Measurements from ENCODE around the gene RIPOR2. TPM values are rescaled to one million over a fixed set of nuclear protein-coding genes. Genes with fewer than 3 reads are reported as not detected.

The RIPOR2 gene
- total and polyA plus RNA-seq, 4 donors, result 1.6 to 10.9 (median 3.7) TPM

DNA sequence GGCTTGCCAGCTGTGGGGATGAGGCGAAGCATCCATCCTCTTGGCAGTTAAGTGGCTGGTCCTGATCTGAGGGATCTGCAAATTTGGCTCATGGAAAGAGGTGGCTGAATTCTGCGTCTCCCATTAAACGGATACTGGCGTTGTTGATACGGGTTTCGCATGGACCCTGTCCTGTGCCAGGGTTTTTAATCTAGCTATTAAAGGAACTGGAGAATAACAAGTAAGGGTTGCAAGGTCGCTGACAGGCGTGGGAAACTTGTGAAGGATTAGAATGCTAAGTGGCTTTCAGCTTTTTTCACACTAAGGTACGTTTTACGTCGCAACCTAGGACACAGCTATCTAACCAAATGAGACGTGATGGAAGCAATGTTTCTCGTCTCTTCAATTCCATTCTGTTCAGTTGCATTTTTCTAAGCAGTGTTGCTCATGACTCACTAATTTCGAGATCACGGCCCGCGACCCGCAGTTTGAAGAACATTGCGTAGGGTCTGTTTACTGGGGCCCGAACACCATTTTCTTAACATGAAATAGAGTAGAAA is 160.2 kb downstream of the RIPOR2 start:
- no peak for TF ChIP-seq FOXA1 (IDR thresholded peaks at IDR 0.05)
- TF ChIP-seq FOXA2 (IDR thresholded peaks at IDR 0.05), result no peak
- TF ChIP-seq RAD21 (IDR thresholded peaks at IDR 0.05), result no peak
- TF ChIP-seq YY1 (IDR thresholded peaks at IDR 0.05), result no peak
- no peak for TF ChIP-seq CTCF (IDR thresholded peaks at IDR 0.05; ENCODE audit: low read depth, low read length, missing input control)
- no peak for TF ChIP-seq SP1 (IDR thresholded peaks at IDR 0.05)
- TF ChIP-seq EGR1 (IDR thresholded peaks at IDR 0.05; ENCODE audit: low read depth in 2 of 2), result no peak
- TF ChIP-seq HNF4A (conservative IDR thresholded peaks at IDR 0.05), result no peak
- no peak for TF ChIP-seq GABPA (IDR thresholded peaks at IDR 0.05 in 1 of 2, conservative IDR thresholded peaks at IDR 0.05 in 1 of 2)
- no peak for TF ChIP-seq RXRA (IDR thresholded peaks at IDR 0.05)
- TF ChIP-seq HNF4G (IDR thresholded peaks at IDR 0.05), result no peak
- no peak for TF ChIP-seq NR2F2 (IDR thresholded peaks at IDR 0.05)
- no peak for TF ChIP-seq REST (IDR thresholded peaks at IDR 0.05)
- TF ChIP-seq ATF3 (IDR thresholded peaks at IDR 0.05), result no peak
- Histone ChIP-seq H3K4me3 (ENCODE audit: low read depth in 1 of 3, low read length in 3 of 3) (peak overlapping the region; percentile 84 to 96 (median 88)), H3K27me3 (ENCODE audit: control insufficient read depth in 4 of 4, insufficient read depth in 4 of 4, low read length in 3 of 4) (no peaks in the 10 kb centered on the region), H3K9me3 (ENCODE audit: control insufficient read depth in 4 of 4, low read length in 3 of 4) (no peaks in the 10 kb centered on the region), H3K36me3 (ENCODE audit: control insufficient read depth in 4 of 4, insufficient read depth in 3 of 4, low read depth in 1 of 4, low read length in 3 of 4) (peaks cover 0 to 2% (median 0%) of the 10 kb centered on the region in 4 donors), H3K9ac (ENCODE audit: low read depth in 1 of 2, low read length in 2 of 2) (peak overlapping the region; percentile 59 to 75), H3K4me1 (ENCODE audit: control insufficient read depth in 4 of 4, insufficient read depth in 4 of 4, low read length in 3 of 4) (peaks cover 5 to 30% (median 16%) of the 10 kb centered on the region in 4 donors), H3K27ac (ENCODE audit: low read depth in 1 of 2, low read length in 2 of 2) (peak overlapping the region; percentile 94 to 98)
- no peak for DNase-seq (ENCODE audit: low spot score)
- WGBS, result 3% methylated on average over 20 of the region's 20 CpGs

DNA sequence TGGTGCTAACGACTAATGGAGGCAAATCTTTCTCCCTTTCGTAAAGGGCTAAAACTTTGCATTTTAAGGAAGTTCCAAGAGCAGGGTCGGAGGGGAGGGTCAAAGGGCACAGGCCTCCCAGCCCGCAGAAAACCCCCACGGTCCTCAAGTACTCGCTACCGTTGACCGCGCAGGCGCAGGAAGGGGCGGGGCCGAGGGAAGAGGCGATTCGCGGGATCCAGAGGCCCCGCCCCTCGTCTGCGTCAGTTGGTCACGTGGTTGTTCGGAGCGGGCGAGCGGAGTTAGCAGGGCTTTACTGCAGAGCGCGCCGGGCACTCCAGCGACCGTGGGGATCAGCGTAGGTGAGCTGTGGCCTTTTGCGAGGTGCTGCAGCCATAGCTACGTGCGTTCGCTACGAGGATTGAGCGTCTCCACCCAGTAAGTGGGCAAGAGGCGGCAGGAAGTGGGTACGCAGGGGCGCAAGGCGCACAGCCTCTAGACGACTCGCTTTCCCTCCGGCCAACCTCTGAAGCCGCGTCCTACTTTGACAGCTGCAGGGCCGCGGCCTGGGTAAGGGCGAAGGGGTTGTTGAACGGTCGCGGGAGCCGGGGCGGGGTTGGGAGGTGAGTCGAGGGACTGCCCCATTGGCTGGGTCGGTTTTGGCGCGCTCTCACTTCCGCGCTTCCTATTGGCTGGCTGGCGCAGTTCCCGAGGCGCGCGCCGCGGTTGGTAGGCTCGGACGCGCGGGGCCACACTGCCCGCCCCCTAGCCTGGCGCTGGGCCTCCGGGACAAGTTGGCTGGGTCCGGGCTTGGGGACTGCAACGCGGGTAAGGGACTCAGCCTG is 160.9 kb downstream of the RIPOR2 start, which contains the start of gene GMNN:
GMNN (plus strand) TSS at position 242 of the 824 bp plus-strand sequence. CDS start 2,310 bp downstream, outside the sequence.
- Histone ChIP-seq H3K36me3 (ENCODE audit: control insufficient read depth in 4 of 4, insufficient read depth in 3 of 4, low read depth in 1 of 4, low read length in 3 of 4) (no peaks in the 10 kb centered on the region), H3K9me3 (ENCODE audit: control insufficient read depth in 4 of 4, low read length in 3 of 4) (no peaks in the 10 kb centered on the region), H3K27ac (ENCODE audit: low read depth in 1 of 2, low read length in 2 of 2) (peak within 1 kb of the TSS; percentile 94 to 98), H3K4me1 (ENCODE audit: control insufficient read depth in 4 of 4, insufficient read depth in 4 of 4, low read length in 3 of 4) (peaks cover 5 to 30% (median 15%) of the 10 kb centered on the region in 4 donors), H3K4me3 (ENCODE audit: low read depth in 1 of 3, low read length in 3 of 3) (peak within 1 kb of the TSS; percentile 84 to 96 (median 88)), H3K9ac (ENCODE audit: low read depth in 1 of 2, low read length in 2 of 2) (peak within 1 kb of the TSS; percentile 77 to 94), H3K27me3 (ENCODE audit: control insufficient read depth in 4 of 4, insufficient read depth in 4 of 4, low read length in 3 of 4) (no peaks in the 10 kb centered on the region)
- DNase-seq (ENCODE audit: low spot score), result peak; percentile 99
- under 1% methylated on average over 75 of the region's 75 CpGs for WGBS
- TF ChIP-seq RAD21 (IDR thresholded peaks at IDR 0.05) (peak in 1 of 2 donors; percentile 31), ZBTB33 (IDR thresholded peaks at IDR 0.05) (no peak), NR2F2 (IDR thresholded peaks at IDR 0.05) (peak; percentile 98), RXRA (IDR thresholded peaks at IDR 0.05) (peak; percentile 21 to 26), SP1 (IDR thresholded peaks at IDR 0.05) (peak; percentile 60), HNF4A (conservative IDR thresholded peaks at IDR 0.05) (peak; percentile 34 to 55), REST (IDR thresholded peaks at IDR 0.05) (no peak), TAF1 (conservative IDR thresholded peaks at IDR 0.05) (peak; percentile 30), GABPA (IDR thresholded peaks at IDR 0.05 in 1 of 2, conservative IDR thresholded peaks at IDR 0.05 in 1 of 2) (peak in 1 of 2 donors; percentile 39), ATF3 (IDR thresholded peaks at IDR 0.05) (no peak), YY1 (IDR thresholded peaks at IDR 0.05) (peak; percentile 27)

Measured in liver (tissue), 9 donors.